Body of pancreas (tissue), 4 donors: ENCODE data around the gene LRP11. TPM values are rescaled to one million over a fixed set of nuclear protein-coding genes. Genes with fewer than 3 reads are reported as not detected.

Experiments used
- ATAC-seq: fragments of 150-250 bp; one replicate; pipeline ENCODE4 v1.9.1; 2016
- DNase-seq, 4 donors: peaks; one replicate each; pipeline ENCODE4 v3.0.0-alpha.2; 2019
- H3K27ac ChIP-seq, 4 donors: fragments of 200-600 bp; sonication (generic); 1 replicate in 3 of 4; 2 replicates in 1 of 4; pipeline versions ENCODE4 v1.5.1 to v1.6.1; 2016 to 2019; ENCODE audit warnings: mild to moderate bottlenecking in 1 of 4, mixed read lengths in 1 of 4, moderate library complexity in 1 of 4
- H3K27me3 ChIP-seq, 2 donors: fragments of 200-600 bp; sonication (generic); one replicate each; pipeline ENCODE4 v1.6.0; 2016; ENCODE audit warnings: mild to moderate bottlenecking in 1 of 2
- H3K36me3 ChIP-seq, 2 donors: fragments of 200-600 bp; sonication (generic); replicated peaks in 1 of 2; 2 replicates each; pipeline ENCODE4 v1.5.1; 2016; ENCODE audit warnings: low read depth in 2 of 2; ENCODE audit not compliant: insufficient read depth in 1 of 2
- H3K4me1 ChIP-seq: fragments of 200-600 bp; sonication (generic); one replicate; pipeline ENCODE4 v1.6.0; 2016
- H3K4me3 ChIP-seq, 2 donors: fragments of 200-600 bp; sonication (generic); 1 replicate in 1 of 2; 2 replicates in 1 of 2; pipeline ENCODE4 v1.5.1; 2016 to 2019
- H3K9me3 ChIP-seq, 3 donors: fragments of 200-600 bp; sonication (generic); 1 replicate in 2 of 3; 2 replicates in 1 of 3; pipeline ENCODE4 v1.5.1; 2016
- POLR2A ChIP-seq, 3 donors: fragments of 450-650 bp; IDR thresholded peaks; one replicate each; pipeline ENCODE4 v1.6.1; 2016; ENCODE audit warnings: antibody characterized with exemption in 3 of 3, mild to moderate bottlenecking in 2 of 3
- WGBS, 2 donors: methylation state at CpG; one replicate each; pipeline ENCODE4 v1.1.5; 2017; 5-methylcytosine and 5-hydroxymethylcytosine counted together
- intact Hi-C: fragments of 100-400 bp; cut with DNase I; formaldehyde crosslinking; loops from one replicate; pipeline ENCODE4 v1.15.1; 2023
- total RNA-seq, 2 donors: library from RNA; depleted of rRNA; stranded (reverse); fragments of >200 nt; gene quantifications; one replicate each; pipeline ENCODE4 v1.1.0, GENCODE V29; 2016
- TF ChIP-seq, protein P1 (sequence below), 7 experiments: fragments of 450-650 bp in 4 of 7; fragments of 200-600 bp in 3 of 7; sonication (generic) in 3 of 7; IDR thresholded peaks; one replicate each; pipeline ENCODE4 v1.5.1; 2016 to 2019; ENCODE audit warnings: antibody characterized with exemption in 7 of 7

Gene LRP11
- total RNA-seq, 2 donors from 2014 or later = 21.0 to 28.0 TPM

DNA sequence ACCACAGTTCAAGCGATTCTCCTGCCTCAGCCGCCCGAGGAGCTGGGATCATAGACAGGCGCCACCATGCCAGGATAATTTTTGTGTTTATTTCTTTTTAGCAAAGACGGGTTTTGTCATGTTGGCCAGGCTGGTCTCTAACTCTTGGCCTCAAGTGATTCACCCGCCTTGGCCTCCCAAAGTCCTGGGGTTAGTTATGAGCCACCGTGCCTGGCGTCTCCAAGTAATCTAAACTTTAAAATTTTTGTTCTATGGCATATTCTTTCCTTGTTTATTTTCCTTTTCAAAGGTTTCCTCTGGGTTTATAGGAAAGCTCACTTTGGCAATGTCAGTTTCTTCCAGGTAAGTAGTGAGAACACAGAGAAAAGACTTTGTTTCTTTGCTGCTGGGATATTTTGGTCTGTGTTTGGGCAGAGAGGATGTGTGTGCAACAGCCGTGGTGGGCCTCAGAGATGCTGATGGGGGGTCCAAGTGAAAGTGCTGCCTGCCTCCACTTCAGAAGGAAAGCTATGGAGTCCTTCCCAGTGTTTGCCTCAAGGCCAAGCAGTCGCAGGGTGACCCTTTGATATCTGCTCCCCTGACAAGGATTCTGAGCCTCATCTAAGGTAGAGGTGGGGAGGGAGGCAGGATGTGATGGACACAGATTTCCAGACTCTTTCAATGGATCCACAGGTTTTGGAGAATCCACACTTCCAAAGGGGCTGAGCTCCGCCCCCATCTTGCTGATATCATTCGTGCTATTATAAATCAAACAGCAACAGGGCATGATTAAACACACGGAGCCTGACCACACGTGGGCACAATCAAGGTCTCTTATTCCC, 2.3 kb downstream of the LRP11 start:
- peaks cover 36% of the 10 kb centered on the region for H3K4me1 ChIP-seq
- no peak for ATAC-seq

DNA sequence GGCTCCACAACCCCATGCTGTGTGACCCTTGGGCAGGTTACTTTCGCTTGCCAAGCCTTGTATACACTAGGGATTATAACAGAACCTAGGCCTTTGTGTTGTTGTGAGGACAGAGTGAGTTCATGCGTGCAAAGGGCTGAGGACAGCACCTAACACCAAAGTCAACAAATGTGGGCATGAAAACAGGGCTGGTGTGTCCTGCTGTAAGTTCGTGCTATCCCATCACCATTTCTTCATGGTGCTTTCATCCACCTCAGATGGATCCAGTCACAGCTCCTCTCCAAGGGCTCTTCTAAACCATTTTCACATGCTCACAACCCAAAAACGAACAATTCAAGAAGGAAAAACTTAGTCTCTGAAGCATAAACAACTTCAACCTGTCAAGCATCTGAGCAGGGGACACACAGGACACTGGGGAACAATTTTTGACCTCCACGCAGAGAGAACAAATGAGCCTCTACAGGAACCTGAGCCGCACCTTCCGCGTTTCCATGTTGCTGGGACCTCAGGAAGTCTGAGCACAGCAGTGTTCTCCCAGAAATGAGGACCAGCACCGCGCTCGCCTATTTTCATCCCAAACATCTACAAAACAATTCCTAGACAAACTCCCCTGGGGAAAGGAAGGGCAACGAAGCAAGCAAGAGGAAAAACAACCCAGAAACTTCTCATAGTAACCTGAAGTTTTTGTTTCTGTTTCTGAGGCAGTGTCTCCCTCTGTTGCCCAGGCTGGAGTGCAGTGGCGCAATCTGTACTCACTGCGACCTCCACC, 3.1 kb downstream of the LRP11 start:
- 89% methylated on average over 14 of the region's 14 CpGs for WGBS, 2 donors
- no peaks in the 10 kb centered on the region for H3K27me3 ChIP-seq
- H3K4me1 ChIP-seq = peaks cover 36% of the 10 kb centered on the region
- TF ChIP-seq POLR2A (IDR thresholded peaks at IDR 0.05) = no peak
- TF ChIP-seq, protein P1, sequence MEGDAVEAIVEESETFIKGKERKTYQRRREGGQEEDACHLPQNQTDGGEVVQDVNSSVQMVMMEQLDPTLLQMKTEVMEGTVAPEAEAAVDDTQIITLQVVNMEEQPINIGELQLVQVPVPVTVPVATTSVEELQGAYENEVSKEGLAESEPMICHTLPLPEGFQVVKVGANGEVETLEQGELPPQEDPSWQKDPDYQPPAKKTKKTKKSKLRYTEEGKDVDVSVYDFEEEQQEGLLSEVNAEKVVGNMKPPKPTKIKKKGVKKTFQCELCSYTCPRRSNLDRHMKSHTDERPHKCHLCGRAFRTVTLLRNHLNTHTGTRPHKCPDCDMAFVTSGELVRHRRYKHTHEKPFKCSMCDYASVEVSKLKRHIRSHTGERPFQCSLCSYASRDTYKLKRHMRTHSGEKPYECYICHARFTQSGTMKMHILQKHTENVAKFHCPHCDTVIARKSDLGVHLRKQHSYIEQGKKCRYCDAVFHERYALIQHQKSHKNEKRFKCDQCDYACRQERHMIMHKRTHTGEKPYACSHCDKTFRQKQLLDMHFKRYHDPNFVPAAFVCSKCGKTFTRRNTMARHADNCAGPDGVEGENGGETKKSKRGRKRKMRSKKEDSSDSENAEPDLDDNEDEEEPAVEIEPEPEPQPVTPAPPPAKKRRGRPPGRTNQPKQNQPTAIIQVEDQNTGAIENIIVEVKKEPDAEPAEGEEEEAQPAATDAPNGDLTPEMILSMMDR (IDR thresholded peaks at IDR 0.05) = no peak
- no peak overlapping the region for H3K4me3 ChIP-seq
- intact Hi-C loops = no loop called here
- DNase-seq = no peak
- H3K36me3 ChIP-seq = no peaks in the 10 kb centered on the region
- ATAC-seq = no peak
- no peaks in the 10 kb centered on the region for H3K9me3 ChIP-seq
- H3K27ac ChIP-seq = peak overlapping the region in 1 of 4 donors; percentile 17

More for the DNA sequence above, 2.3 kb downstream of the LRP11 start:
- WGBS, 2 donors = 61 to 69% methylated on average over 14 of the region's 14 CpGs
- DNase-seq = peak in 1 of 4 donors; percentile 46
- no peaks in the 10 kb centered on the region for H3K36me3 ChIP-seq
- intact Hi-C loops = no loop called here
- no peaks in the 10 kb centered on the region for H3K9me3 ChIP-seq
- peak overlapping the region in 3 of 4 donors; percentile 97 to 99 (median 98) for H3K27ac ChIP-seq
- H3K4me3 ChIP-seq = no peak overlapping the region
- TF ChIP-seq, protein P1 (IDR thresholded peaks at IDR 0.05) = no peak
- TF ChIP-seq POLR2A (IDR thresholded peaks at IDR 0.05) = peak in 1 of 3 donors; percentile 11
- H3K27me3 ChIP-seq = no peaks in the 10 kb centered on the region

DNA sequence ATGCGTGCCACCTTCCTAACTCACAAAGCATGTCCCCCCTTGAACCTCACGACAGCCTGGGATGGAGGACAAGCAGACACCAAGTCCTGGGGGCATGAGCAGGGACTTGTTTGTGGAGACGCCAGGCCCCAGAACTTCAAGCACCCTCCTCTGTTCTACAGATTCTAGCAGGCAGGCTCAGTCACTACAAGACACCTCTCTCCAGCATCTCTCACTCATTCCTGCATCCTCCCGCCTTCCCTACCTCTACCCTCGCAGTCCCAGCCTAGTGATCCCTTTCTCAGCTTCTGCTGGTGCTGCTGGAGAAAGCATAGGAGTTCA, 3.7 kb downstream of the LRP11 start:
- intact Hi-C loops = no loop called here
- 81 to 98% methylated on average over 5 of the region's 5 CpGs for WGBS, 2 donors
- Histone ChIP-seq H3K36me3 (no peaks in the 10 kb centered on the region), H3K27me3 (no peaks in the 10 kb centered on the region), H3K27ac (peak overlapping the region in 2 of 4 donors; percentile 17 to 28), H3K4me1 (peaks cover 36% of the 10 kb centered on the region), H3K4me3 (no peak overlapping the region), H3K9me3 (no peaks in the 10 kb centered on the region)
- DNase-seq = no peak
- ATAC-seq = no peak
- TF ChIP-seq, protein P1 (IDR thresholded peaks at IDR 0.05) = no peak
- TF ChIP-seq POLR2A (IDR thresholded peaks at IDR 0.05) = no peak

DNA sequence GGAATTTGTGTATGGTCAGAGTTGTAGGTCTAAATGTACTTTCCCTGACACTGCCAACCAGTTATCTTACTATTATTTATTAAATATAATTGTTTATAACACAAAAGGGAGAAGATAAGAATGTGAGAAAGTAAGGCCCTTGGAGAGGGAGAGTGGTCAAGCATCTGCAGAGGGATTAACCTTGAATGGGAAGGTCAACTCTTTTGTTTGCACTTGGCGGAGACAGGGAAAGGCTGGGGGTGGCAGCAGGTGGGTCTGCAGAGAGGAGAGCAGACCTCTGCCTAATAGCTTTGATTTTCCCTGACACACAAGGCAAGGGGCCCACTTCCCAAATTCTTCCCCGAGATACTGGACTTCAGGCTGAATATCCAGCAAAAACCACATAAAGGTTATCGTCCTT, 4.2 kb downstream of the LRP11 start:
- no peak for ATAC-seq
- DNase-seq = no peak
- intact Hi-C loops = no loop called here
- no peaks in the 10 kb centered on the region for H3K36me3 ChIP-seq
- no peak overlapping the region for H3K4me3 ChIP-seq
- TF ChIP-seq POLR2A (IDR thresholded peaks at IDR 0.05) = no peak
- TF ChIP-seq, protein P1 (IDR thresholded peaks at IDR 0.05) = no peak
- H3K27me3 ChIP-seq = no peaks in the 10 kb centered on the region
- H3K4me1 ChIP-seq = peaks cover 41% of the 10 kb centered on the region
- H3K9me3 ChIP-seq = no peaks in the 10 kb centered on the region
- H3K27ac ChIP-seq = peak overlapping the region in 2 of 4 donors; percentile 28 to 37
- WGBS, 2 donors = 48 to 50% methylated on average over 3 of the region's 3 CpGs
